Transverse colon (tissue), 4 donors: ENCODE results near the gene APC2.

Experiments used
- CTCF ChIP-seq, 5 experiments: fragments of 200-600 bp in 3 of 5; fragments of 450-650 bp in 2 of 5; sonication (generic) in 3 of 5; IDR thresholded peaks; 1 replicate in 2 of 5; 2 replicates in 3 of 5; pipeline ENCODE4 v1.5.1; 2016 to 2017; ENCODE audit warnings: antibody characterized with exemption in 5 of 5, inconsistent platforms in 3 of 5, mild to moderate bottlenecking in 2 of 5, moderate library complexity in 1 of 5
- EP300 ChIP-seq: sonication (generic); formaldehyde crosslinking; IDR thresholded peaks from one replicate; pipeline ENCODE4 v1.6.1; 2017; ENCODE audit warnings: antibody characterized with exemption, low read depth
- POLR2A ChIP-seq: fragments of 450-650 bp; IDR thresholded peaks from one replicate; pipeline ENCODE4 v1.6.1; 2016; ENCODE audit warnings: antibody characterized with exemption, mild to moderate bottlenecking, moderate library complexity
- POLR2AphosphoS5 ChIP-seq, 3 donors: sonication (generic); formaldehyde crosslinking; IDR thresholded peaks; one replicate each; pipeline ENCODE4 v1.6.1; 2016; ENCODE audit warnings: antibody characterized with exemption in 3 of 3

GRCh38 chr19:1412995-1413800, 36.7 kb upstream of the APC2 start:
- TF ChIP-seq CTCF (IDR thresholded peaks at IDR 0.05) (no peak), POLR2A (no peak), POLR2AphosphoS5 (IDR thresholded peaks at IDR 0.05) (no peak), EP300 (no peak)
